Gastroesophageal sphincter (tissue), 3 donors: Measurements from ENCODE around the gene SGSH.

Source experiments
- EP300 ChIP-seq: sonication (generic); formaldehyde crosslinking; IDR thresholded peaks from one replicate; pipeline ENCODE4 v1.6.1; 2017; ENCODE audit warnings: antibody characterized with exemption, mild to moderate bottlenecking
- POLR2A ChIP-seq, 2 donors: fragments of 450-650 bp; IDR thresholded peaks; one replicate each; pipeline ENCODE4 v1.6.1; 2017; ENCODE audit warnings: antibody characterized with exemption in 2 of 2, mild to moderate bottlenecking in 2 of 2, moderate library complexity in 1 of 2
- POLR2AphosphoS5 ChIP-seq: sonication (generic); formaldehyde crosslinking; IDR thresholded peaks from one replicate; pipeline ENCODE4 v1.6.1; 2017; ENCODE audit warnings: antibody characterized with exemption
- TF ChIP-seq, protein P1 (sequence below), 4 experiments: fragments of 200-600 bp in 2 of 4; fragments of 450-650 bp in 2 of 4; sonication (generic) in 1 of 4; IDR thresholded peaks; one replicate each; pipeline ENCODE4 v1.5.1; 2017 to 2019; ENCODE audit warnings: antibody characterized with exemption in 4 of 4, mild to moderate bottlenecking in 2 of 4, moderate library complexity in 2 of 4

DNA sequence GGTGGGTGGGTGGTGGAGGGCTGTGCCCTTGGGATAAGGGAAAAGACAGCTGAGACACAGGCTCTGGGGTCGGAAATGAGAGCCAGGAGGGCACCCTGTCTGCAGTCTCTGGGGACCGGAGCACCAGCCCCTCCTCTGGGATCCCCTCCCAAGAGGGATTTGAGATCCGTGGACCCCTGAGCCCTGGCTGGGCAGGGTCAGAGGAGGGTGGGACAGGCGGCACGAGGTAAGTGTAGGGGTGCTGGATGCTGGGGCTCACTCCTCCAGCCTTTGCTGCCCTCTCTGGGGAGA, 425 bp downstream of the SGSH start:
- TF ChIP-seq, protein P1, sequence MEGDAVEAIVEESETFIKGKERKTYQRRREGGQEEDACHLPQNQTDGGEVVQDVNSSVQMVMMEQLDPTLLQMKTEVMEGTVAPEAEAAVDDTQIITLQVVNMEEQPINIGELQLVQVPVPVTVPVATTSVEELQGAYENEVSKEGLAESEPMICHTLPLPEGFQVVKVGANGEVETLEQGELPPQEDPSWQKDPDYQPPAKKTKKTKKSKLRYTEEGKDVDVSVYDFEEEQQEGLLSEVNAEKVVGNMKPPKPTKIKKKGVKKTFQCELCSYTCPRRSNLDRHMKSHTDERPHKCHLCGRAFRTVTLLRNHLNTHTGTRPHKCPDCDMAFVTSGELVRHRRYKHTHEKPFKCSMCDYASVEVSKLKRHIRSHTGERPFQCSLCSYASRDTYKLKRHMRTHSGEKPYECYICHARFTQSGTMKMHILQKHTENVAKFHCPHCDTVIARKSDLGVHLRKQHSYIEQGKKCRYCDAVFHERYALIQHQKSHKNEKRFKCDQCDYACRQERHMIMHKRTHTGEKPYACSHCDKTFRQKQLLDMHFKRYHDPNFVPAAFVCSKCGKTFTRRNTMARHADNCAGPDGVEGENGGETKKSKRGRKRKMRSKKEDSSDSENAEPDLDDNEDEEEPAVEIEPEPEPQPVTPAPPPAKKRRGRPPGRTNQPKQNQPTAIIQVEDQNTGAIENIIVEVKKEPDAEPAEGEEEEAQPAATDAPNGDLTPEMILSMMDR (IDR thresholded peaks at IDR 0.05) = no peak
- no peak for TF ChIP-seq EP300
- no peak for TF ChIP-seq POLR2A (IDR thresholded peaks at IDR 0.05)
- TF ChIP-seq POLR2AphosphoS5 = no peak
